ENCODE results near the gene INTS3. TPM values are rescaled to one million over a fixed set of nuclear protein-coding genes. Genes with fewer than 3 reads are reported as not detected.

Gene INTS3
- total RNA-seq, 1 experiment from 2014 or later: 39.0 TPM

- no peaks in the 10 kb centered on the region for H3K9me3 ChIP-seq
- Mint-ChIP-seq H3K9me3 (ENCODE audit: unreplicated experiment) (no peaks in the 10 kb centered on the region), H3K27me3 (ENCODE audit: insufficient read depth, unreplicated experiment) (no peaks in the 10 kb centered on the region), H3K27ac (ENCODE audit: unreplicated experiment) (no peak overlapping the region), H3K36me3 (ENCODE audit: insufficient read depth, unreplicated experiment) (peaks cover 28% of the 10 kb centered on the region), H3K4me3 (ENCODE audit: unreplicated experiment) (no peak overlapping the region), H3K4me1 (ENCODE audit: low read depth, unreplicated experiment) (no peaks in the 10 kb centered on the region)
- ChIA-PET CTCF (no interaction called here), POLR2A (no interaction called here)
- TF ChIP-seq CTCF (IDR thresholded peaks at IDR 0.05; ENCODE audit: insufficient read depth in 1 of 2, low read depth in 1 of 2, low read length in 1 of 2, severe bottlenecking in 1 of 2, unreplicated experiment in 1 of 2): no peak
- no peak overlapping the region for H3K4me3 ChIP-seq (ENCODE audit: low read depth, low read length)
- intact Hi-C loops (cut with micrococcal nuclease; ENCODE audit: unreplicated experiment): loop anchor here (10.0 kb wide), 1 partner anchor 263 kb away; no protein-coding TSS in a partner anchor
- DNase-seq: no peak
- peaks cover 11% of the 10 kb centered on the region for H3K4me1 ChIP-seq
- peaks cover 1% of the 10 kb centered on the region; the same call in 1 of the 2 replicates for H3K36me3 ChIP-seq (ENCODE audit: control insufficient read depth, insufficient read depth, low read length)
- H3K27me3 ChIP-seq (replicated peaks; ENCODE audit: control insufficient read depth, insufficient read depth, low read length): no peaks in the 10 kb centered on the region
- BruUV-seq (replicated peaks): no TSS peak
These were observed 49.8 kb downstream of the INTS3 start for GRCh38 chr1:153777648-153778047.

GRCh38 chr1:153778051-153778823, 50.4 kb downstream of the INTS3 start:
- H3K9me3 Mint-ChIP-seq (ENCODE audit: unreplicated experiment): no peaks in the 10 kb centered on the region
- Histone ChIP-seq H3K27me3 (replicated peaks; ENCODE audit: control insufficient read depth, insufficient read depth, low read length) (no peaks in the 10 kb centered on the region), H3K4me1 (peaks cover 11% of the 10 kb centered on the region), H3K4me3 (ENCODE audit: low read depth, low read length) (no peak overlapping the region), H3K9me3 (no peaks in the 10 kb centered on the region), H3K36me3 (ENCODE audit: control insufficient read depth, insufficient read depth, low read length) (peaks cover 1% of the 10 kb centered on the region; the same call in 1 of the 2 replicates)
- no TSS peak for BruUV-seq (replicated peaks)
- peaks cover 29% of the 10 kb centered on the region for H3K36me3 Mint-ChIP-seq (ENCODE audit: insufficient read depth, unreplicated experiment)
- TF ChIP-seq CTCF (IDR thresholded peaks at IDR 0.05; ENCODE audit: insufficient read depth in 1 of 2, low read depth in 1 of 2, low read length in 1 of 2, severe bottlenecking in 1 of 2, unreplicated experiment in 1 of 2): no peak
- DNase-seq: no peak
- no peak overlapping the region for H3K4me3 Mint-ChIP-seq (ENCODE audit: unreplicated experiment)
- ChIA-PET CTCF (no interaction called here), POLR2A (no interaction called here)
- H3K4me1 Mint-ChIP-seq (ENCODE audit: low read depth, unreplicated experiment): no peaks in the 10 kb centered on the region
- no peak overlapping the region for H3K27ac Mint-ChIP-seq (ENCODE audit: unreplicated experiment)
- no peaks in the 10 kb centered on the region for H3K27me3 Mint-ChIP-seq (ENCODE audit: insufficient read depth, unreplicated experiment)
- intact Hi-C loops (cut with micrococcal nuclease; ENCODE audit: unreplicated experiment): loop anchor here (10.0 kb wide), 1 partner anchor 263 kb away; no protein-coding TSS in a partner anchor

GRCh38 chr1:153778824-153779519, 51.1 kb downstream of the INTS3 start:
- Histone ChIP-seq H3K27me3 (replicated peaks; ENCODE audit: control insufficient read depth, insufficient read depth, low read length) (no peaks in the 10 kb centered on the region), H3K4me3 (ENCODE audit: low read depth, low read length) (no peak overlapping the region), H3K4me1 (peaks cover 11% of the 10 kb centered on the region), H3K9me3 (no peaks in the 10 kb centered on the region), H3K36me3 (ENCODE audit: control insufficient read depth, insufficient read depth, low read length) (no peaks in the 10 kb centered on the region)
- CTCF ChIA-PET: no interaction called here
- no peak overlapping the region for H3K4me3 Mint-ChIP-seq (ENCODE audit: unreplicated experiment)
- H3K9me3 Mint-ChIP-seq (ENCODE audit: unreplicated experiment): no peaks in the 10 kb centered on the region
- no peak for DNase-seq
- peaks cover 26% of the 10 kb centered on the region for H3K36me3 Mint-ChIP-seq (ENCODE audit: insufficient read depth, unreplicated experiment)
- H3K27ac Mint-ChIP-seq (ENCODE audit: unreplicated experiment): no peak overlapping the region
- no peaks in the 10 kb centered on the region for H3K27me3 Mint-ChIP-seq (ENCODE audit: insufficient read depth, unreplicated experiment)
- POLR2A ChIA-PET: no interaction called here
- H3K4me1 Mint-ChIP-seq (ENCODE audit: low read depth, unreplicated experiment): no peaks in the 10 kb centered on the region
- intact Hi-C loops (cut with micrococcal nuclease; ENCODE audit: unreplicated experiment): loop anchor here (10.0 kb wide), 1 partner anchor 264 kb away; no protein-coding TSS in a partner anchor
- TF ChIP-seq CTCF (IDR thresholded peaks at IDR 0.05; ENCODE audit: insufficient read depth in 1 of 2, low read depth in 1 of 2, low read length in 1 of 2, severe bottlenecking in 1 of 2, unreplicated experiment in 1 of 2): no peak
- no TSS peak for BruUV-seq (replicated peaks)
